ENCODE data around the gene NTSR1. TPM values are rescaled to one million over a fixed set of nuclear protein-coding genes. Genes with fewer than 3 reads are reported as not detected.

The NTSR1 gene
- total and polyA plus RNA-seq, 2 experiments from 2014 or later = 0.15 to 1.4 TPM

DNA sequence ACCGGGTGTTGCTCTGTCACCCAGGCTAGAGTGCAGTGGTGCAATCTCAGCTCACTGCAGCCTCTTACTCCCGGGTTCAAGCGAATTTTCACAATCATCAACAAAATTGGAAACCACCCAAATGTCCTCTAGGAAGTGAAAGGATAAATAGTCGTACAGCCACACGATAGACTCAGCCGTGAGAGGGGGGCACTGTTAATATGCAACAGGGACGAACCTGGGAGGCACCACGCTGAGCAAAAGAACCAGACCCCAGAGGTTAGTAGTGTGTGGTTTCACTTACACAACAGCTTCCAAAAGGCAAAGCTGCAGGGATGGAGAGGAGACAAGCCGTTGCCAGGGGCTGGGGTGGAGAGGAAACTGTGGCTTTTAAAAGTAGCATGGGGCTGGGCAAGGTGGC, 30.1 kb upstream of the NTSR1 start:
- no peak overlapping the region for H2AFZ ChIP-seq
- H3K4me1 ChIP-seq (ENCODE audit: insufficient read depth) = no peaks in the 10 kb centered on the region
- H3K36me3 ChIP-seq (ENCODE audit: insufficient read depth) = no peaks in the 10 kb centered on the region
- H3K36me3 Mint-ChIP-seq (ENCODE audit: low read depth) = no peaks in the 10 kb centered on the region
- H3K4me3 Mint-ChIP-seq = no peak overlapping the region
- H3K27ac Mint-ChIP-seq = no peak overlapping the region
- no peaks in the 10 kb centered on the region for H4K20me1 ChIP-seq (replicated peaks; ENCODE audit: insufficient read depth)
- H3K4me2 ChIP-seq = no peak overlapping the region
- H3K27ac ChIP-seq (ENCODE audit: low read depth) = no peak overlapping the region
- H3F3A ChIP-seq (replicated peaks; ENCODE audit: low read depth) = no peaks in the 10 kb centered on the region
- H3K4me1 Mint-ChIP-seq = peaks cover 3% of the 10 kb centered on the region; the same call in 2 of the 3 replicates
- peaks cover 8% of the 10 kb centered on the region for H3K27me3 Mint-ChIP-seq (ENCODE audit: insufficient read depth, low read depth, poor library complexity)
- no peaks in the 10 kb centered on the region for H3K9me2 ChIP-seq (ENCODE audit: insufficient read depth)
- no peak overlapping the region for H3K4me3 ChIP-seq
- TF ChIP-seq, protein P1, sequence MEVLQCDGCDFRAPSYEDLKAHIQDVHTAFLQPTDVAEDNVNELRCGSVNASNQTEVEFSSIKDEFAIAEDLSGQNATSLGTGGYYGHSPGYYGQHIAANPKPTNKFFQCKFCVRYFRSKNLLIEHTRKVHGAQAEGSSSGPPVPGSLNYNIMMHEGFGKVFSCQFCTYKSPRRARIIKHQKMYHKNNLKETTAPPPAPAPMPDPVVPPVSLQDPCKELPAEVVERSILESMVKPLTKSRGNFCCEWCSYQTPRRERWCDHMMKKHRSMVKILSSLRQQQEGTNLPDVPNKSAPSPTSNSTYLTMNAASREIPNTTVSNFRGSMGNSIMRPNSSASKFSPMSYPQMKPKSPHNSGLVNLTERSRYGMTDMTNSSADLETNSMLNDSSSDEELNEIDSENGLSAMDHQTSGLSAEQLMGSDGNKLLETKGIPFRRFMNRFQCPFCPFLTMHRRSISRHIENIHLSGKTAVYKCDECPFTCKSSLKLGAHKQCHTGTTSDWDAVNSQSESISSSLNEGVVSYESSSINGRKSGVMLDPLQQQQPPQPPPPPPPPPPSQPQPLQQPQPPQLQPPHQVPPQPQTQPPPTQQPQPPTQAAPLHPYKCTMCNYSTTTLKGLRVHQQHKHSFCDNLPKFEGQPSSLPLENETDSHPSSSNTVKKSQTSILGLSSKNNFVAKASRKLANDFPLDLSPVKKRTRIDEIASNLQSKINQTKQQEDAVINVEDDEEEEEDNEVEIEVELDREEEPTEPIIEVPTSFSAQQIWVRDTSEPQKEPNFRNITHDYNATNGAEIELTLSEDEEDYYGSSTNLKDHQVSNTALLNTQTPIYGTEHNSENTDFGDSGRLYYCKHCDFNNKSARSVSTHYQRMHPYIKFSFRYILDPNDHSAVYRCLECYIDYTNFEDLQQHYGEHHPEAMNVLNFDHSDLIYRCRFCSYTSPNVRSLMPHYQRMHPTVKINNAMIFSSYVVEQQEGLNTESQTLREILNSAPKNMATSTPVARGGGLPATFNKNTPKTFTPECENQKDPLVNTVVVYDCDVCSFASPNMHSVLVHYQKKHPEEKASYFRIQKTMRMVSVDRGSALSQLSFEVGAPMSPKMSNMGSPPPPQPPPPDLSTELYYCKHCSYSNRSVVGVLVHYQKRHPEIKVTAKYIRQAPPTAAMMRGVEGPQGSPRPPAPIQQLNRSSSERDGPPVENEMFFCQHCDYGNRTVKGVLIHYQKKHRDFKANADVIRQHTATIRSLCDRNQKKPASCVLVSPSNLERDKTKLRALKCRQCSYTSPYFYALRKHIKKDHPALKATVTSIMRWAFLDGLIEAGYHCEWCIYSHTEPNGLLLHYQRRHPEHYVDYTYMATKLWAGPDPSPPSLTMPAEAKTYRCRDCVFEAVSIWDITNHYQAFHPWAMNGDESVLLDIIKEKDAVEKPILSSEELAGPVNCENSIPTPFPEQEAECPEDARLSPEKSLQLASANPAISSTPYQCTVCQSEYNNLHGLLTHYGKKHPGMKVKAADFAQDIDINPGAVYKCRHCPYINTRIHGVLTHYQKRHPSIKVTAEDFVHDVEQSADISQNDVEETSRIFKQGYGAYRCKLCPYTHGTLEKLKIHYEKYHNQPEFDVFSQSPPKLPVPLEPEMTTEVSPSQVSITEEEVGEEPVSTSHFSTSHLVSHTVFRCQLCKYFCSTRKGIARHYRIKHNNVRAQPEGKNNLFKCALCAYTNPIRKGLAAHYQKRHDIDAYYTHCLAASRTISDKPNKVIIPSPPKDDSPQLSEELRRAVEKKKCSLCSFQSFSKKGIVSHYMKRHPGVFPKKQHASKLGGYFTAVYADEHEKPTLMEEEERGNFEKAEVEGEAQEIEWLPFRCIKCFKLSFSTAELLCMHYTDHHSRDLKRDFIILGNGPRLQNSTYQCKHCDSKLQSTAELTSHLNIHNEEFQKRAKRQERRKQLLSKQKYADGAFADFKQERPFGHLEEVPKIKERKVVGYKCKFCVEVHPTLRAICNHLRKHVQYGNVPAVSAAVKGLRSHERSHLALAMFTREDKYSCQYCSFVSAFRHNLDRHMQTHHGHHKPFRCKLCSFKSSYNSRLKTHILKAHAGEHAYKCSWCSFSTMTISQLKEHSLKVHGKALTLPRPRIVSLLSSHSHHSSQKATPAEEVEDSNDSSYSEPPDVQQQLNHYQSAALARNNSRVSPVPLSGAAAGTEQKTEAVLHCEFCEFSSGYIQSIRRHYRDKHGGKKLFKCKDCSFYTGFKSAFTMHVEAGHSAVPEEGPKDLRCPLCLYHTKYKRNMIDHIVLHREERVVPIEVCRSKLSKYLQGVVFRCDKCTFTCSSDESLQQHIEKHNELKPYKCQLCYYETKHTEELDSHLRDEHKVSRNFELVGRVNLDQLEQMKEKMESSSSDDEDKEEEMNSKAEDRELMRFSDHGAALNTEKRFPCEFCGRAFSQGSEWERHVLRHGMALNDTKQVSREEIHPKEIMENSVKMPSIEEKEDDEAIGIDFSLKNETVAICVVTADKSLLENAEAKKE (CRISPR knock-in tag; IDR thresholded peaks at IDR 0.05) = no peak
- TF ChIP-seq, protein P2, sequence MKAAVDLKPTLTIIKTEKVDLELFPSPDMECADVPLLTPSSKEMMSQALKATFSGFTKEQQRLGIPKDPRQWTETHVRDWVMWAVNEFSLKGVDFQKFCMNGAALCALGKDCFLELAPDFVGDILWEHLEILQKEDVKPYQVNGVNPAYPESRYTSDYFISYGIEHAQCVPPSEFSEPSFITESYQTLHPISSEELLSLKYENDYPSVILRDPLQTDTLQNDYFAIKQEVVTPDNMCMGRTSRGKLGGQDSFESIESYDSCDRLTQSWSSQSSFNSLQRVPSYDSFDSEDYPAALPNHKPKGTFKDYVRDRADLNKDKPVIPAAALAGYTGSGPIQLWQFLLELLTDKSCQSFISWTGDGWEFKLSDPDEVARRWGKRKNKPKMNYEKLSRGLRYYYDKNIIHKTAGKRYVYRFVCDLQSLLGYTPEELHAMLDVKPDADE (IDR thresholded peaks at IDR 0.05) = no peak
- TF ChIP-seq POLR2AphosphoS5 (IDR thresholded peaks at IDR 0.05; ENCODE audit: low read depth) = no peak
- TF ChIP-seq, protein P3, sequence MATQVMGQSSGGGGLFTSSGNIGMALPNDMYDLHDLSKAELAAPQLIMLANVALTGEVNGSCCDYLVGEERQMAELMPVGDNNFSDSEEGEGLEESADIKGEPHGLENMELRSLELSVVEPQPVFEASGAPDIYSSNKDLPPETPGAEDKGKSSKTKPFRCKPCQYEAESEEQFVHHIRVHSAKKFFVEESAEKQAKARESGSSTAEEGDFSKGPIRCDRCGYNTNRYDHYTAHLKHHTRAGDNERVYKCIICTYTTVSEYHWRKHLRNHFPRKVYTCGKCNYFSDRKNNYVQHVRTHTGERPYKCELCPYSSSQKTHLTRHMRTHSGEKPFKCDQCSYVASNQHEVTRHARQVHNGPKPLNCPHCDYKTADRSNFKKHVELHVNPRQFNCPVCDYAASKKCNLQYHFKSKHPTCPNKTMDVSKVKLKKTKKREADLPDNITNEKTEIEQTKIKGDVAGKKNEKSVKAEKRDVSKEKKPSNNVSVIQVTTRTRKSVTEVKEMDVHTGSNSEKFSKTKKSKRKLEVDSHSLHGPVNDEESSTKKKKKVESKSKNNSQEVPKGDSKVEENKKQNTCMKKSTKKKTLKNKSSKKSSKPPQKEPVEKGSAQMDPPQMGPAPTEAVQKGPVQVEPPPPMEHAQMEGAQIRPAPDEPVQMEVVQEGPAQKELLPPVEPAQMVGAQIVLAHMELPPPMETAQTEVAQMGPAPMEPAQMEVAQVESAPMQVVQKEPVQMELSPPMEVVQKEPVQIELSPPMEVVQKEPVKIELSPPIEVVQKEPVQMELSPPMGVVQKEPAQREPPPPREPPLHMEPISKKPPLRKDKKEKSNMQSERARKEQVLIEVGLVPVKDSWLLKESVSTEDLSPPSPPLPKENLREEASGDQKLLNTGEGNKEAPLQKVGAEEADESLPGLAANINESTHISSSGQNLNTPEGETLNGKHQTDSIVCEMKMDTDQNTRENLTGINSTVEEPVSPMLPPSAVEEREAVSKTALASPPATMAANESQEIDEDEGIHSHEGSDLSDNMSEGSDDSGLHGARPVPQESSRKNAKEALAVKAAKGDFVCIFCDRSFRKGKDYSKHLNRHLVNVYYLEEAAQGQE (IDR thresholded peaks at IDR 0.05; ENCODE audit: unreplicated experiment) = no peak
- TF ChIP-seq, protein P4, sequence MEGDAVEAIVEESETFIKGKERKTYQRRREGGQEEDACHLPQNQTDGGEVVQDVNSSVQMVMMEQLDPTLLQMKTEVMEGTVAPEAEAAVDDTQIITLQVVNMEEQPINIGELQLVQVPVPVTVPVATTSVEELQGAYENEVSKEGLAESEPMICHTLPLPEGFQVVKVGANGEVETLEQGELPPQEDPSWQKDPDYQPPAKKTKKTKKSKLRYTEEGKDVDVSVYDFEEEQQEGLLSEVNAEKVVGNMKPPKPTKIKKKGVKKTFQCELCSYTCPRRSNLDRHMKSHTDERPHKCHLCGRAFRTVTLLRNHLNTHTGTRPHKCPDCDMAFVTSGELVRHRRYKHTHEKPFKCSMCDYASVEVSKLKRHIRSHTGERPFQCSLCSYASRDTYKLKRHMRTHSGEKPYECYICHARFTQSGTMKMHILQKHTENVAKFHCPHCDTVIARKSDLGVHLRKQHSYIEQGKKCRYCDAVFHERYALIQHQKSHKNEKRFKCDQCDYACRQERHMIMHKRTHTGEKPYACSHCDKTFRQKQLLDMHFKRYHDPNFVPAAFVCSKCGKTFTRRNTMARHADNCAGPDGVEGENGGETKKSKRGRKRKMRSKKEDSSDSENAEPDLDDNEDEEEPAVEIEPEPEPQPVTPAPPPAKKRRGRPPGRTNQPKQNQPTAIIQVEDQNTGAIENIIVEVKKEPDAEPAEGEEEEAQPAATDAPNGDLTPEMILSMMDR (conservative IDR thresholded peaks at IDR 0.05; ENCODE audit: low read depth in 2 of 2) = no peak
- no peak for TF ChIP-seq ZNF331 (CRISPR knock-in tag; IDR thresholded peaks at IDR 0.05; ENCODE audit: low read depth)
- TF ChIP-seq NANOG (IDR thresholded peaks at IDR 0.05; ENCODE audit: borderline replicate concordance) = no peak
- TF ChIP-seq STAT1 (IDR thresholded peaks at IDR 0.05; ENCODE audit: unreplicated experiment) = no peak
- TF ChIP-seq CREB1 (CRISPR knock-in tag; IDR thresholded peaks at IDR 0.05; ENCODE audit: low read depth) = no peak
- no peak for DNase-seq (ENCODE audit: low spot score)
- no peak for ATAC-seq
- H3K79me2 ChIP-seq (replicated peaks; ENCODE audit: insufficient read depth) = no peaks in the 10 kb centered on the region
- H3K9me3 Mint-ChIP-seq = peaks cover 13% of the 10 kb centered on the region; the same call in 2 of the 3 replicates
- no peaks in the 10 kb centered on the region for H3K27me3 ChIP-seq (ENCODE audit: insufficient read depth)

All from GM23338 (cell line).